HL-60 (cell line): ENCODE results near the gene NAA11.

ENCODE experiments used
- DNase-seq, 2 experiments: peaks; one replicate each; pipeline ENCODE4 v3.0.0-alpha.2; 2010 to 2020; ENCODE audit warnings: low read depth in 1 of 2, low spot score in 1 of 2
- H3K27ac ChIP-seq: fragments of 250-450 bp; sonication (Bioruptor Pico); replicated peaks from 2 replicates; pipeline ENCODE4 v1.5.1; 2020; ENCODE audit warnings: mild to moderate bottlenecking, moderate library complexity
- H3K27me3 ChIP-seq: fragments of 250-450 bp; sonication (Bioruptor Pico); 2 replicates; pipeline ENCODE4 v1.5.1; 2021; ENCODE audit warnings: mild to moderate bottlenecking, moderate library complexity; ENCODE audit not compliant: insufficient read depth, poor library complexity, severe bottlenecking
- H3K4me3 ChIP-seq: replicated peaks from 2 replicates; pipeline ENCODE4 v1.5.1; 2011; ENCODE audit warnings: mild to moderate bottlenecking, control low read depth, low read length; ENCODE audit not compliant: insufficient read depth
- CTCF ChIP-seq: IDR thresholded peaks from one replicate; pipeline ENCODE4 v1.5.1; 2011; ENCODE audit warnings: low read length, control low read depth, inconsistent platforms; ENCODE audit not compliant: insufficient read depth
- GABPA ChIP-seq: IDR thresholded peaks from 2 replicates; pipeline ENCODE4 v1.6.1; 2012; ENCODE audit warnings: low read depth
- POLR2AphosphoS5 ChIP-seq: IDR thresholded peaks from 2 replicates; pipeline ENCODE4 v1.6.1; 2012; ENCODE audit warnings: low read depth
- REST ChIP-seq: IDR thresholded peaks from 2 replicates; pipeline ENCODE4 v1.6.1; 2012; ENCODE audit warnings: low read depth; ENCODE audit not compliant: insufficient replicate concordance
- SPI1 ChIP-seq: IDR thresholded peaks from 2 replicates; pipeline ENCODE4 v1.6.1; 2012; ENCODE audit warnings: low read depth, mild to moderate bottlenecking, borderline replicate concordance

Gene NAA11

GRCh38 chr4:79297479-79297878, 28.4 kb downstream of the NAA11 start:
- no peak for TF ChIP-seq POLR2AphosphoS5
- no peak for TF ChIP-seq GABPA
- no peak for TF ChIP-seq SPI1
- TF ChIP-seq CTCF = no peak
- no peak for TF ChIP-seq REST
- DNase-seq = no peak
- Histone ChIP-seq H3K27ac (no peak overlapping the region), H3K4me3 (no peak overlapping the region), H3K27me3 (no peaks in the 10 kb centered on the region)

GRCh38 chr4:79296768-79297428, 29.0 kb downstream of the NAA11 start:
- no peak for TF ChIP-seq GABPA
- no peaks in the 10 kb centered on the region for H3K27me3 ChIP-seq
- no peak for DNase-seq
- H3K4me3 ChIP-seq = no peak overlapping the region
- H3K27ac ChIP-seq = no peak overlapping the region

- no peak for DNase-seq
- no peaks in the 10 kb centered on the region for H3K27me3 ChIP-seq
- H3K4me3 ChIP-seq = no peak overlapping the region
- H3K27ac ChIP-seq = no peak overlapping the region
- TF ChIP-seq POLR2AphosphoS5 (no peak), REST (no peak), CTCF (no peak), SPI1 (no peak), GABPA (no peak)
Measured at GRCh38 chr4:79295086-79295485, 30.8 kb downstream of the NAA11 start.

- Histone ChIP-seq H3K4me3 (no peak overlapping the region), H3K27me3 (no peaks in the 10 kb centered on the region), H3K27ac (no peak overlapping the region)
- TF ChIP-seq SPI1 = no peak
- TF ChIP-seq CTCF = no peak
- TF ChIP-seq GABPA = no peak
- TF ChIP-seq POLR2AphosphoS5 = no peak
- TF ChIP-seq REST = no peak
- no peak for DNase-seq
Measured at GRCh38 chr4:79294064-79294463, 31.8 kb downstream of the NAA11 start.
